Parathyroid adenoma (tissue), 2 donors: ENCODE results near the gene POT1.

Source experiments
- H2AFZ ChIP-seq: fragments of 300-600 bp; sonication (generic); one replicate; pipeline ENCODE4 v1.7.0; 2017; ENCODE audit warnings: antibody characterized with exemption, mild to moderate bottlenecking
- H3K27ac ChIP-seq: fragments of 300-600 bp; sonication (generic); one replicate; pipeline ENCODE4 v1.7.0; 2017
- H3K27me3 ChIP-seq: fragments of 300-600 bp; sonication (generic); one replicate; pipeline ENCODE4 v1.7.0; 2017; ENCODE audit warnings: low read length; ENCODE audit not compliant: control insufficient read depth, insufficient read depth
- H3K36me3 ChIP-seq: fragments of 300-600 bp; sonication (generic); one replicate; pipeline ENCODE4 v1.7.0; 2017; ENCODE audit warnings: low read length; ENCODE audit not compliant: control insufficient read depth, insufficient read depth
- H3K4me1 ChIP-seq: fragments of 300-600 bp; sonication (generic); one replicate; pipeline ENCODE4 v1.7.0; 2017; ENCODE audit warnings: control low read depth
- H3K4me2 ChIP-seq: fragments of 300-600 bp; sonication (generic); one replicate; pipeline ENCODE4 v1.7.0; 2017; ENCODE audit warnings: low read length
- H3K4me3 ChIP-seq: fragments of 300-600 bp; sonication (generic); one replicate; pipeline ENCODE4 v1.7.0; 2017; ENCODE audit warnings: low read depth, low read length
- H3K79me2 ChIP-seq: fragments of 300-600 bp; sonication (generic); one replicate; pipeline ENCODE4 v1.7.0; 2017; ENCODE audit warnings: control low read depth
- H3K9ac ChIP-seq: fragments of 300-600 bp; sonication (generic); one replicate; pipeline ENCODE4 v1.7.0; 2017; ENCODE audit warnings: mild to moderate bottlenecking
- H3K9me3 ChIP-seq: fragments of 300-600 bp; sonication (generic); one replicate; pipeline ENCODE4 v1.7.0; 2017; ENCODE audit warnings: low read length; ENCODE audit not compliant: control insufficient read depth
- TF ChIP-seq, protein P1 (sequence below): fragments of 300-600 bp; sonication (generic); IDR thresholded peaks from one replicate; pipeline ENCODE4 v1.7.0; 2017; ENCODE audit warnings: antibody characterized with exemption, mild to moderate bottlenecking
- donor health status: primary hyperparathyroidism.

Gene POT1

DNA sequence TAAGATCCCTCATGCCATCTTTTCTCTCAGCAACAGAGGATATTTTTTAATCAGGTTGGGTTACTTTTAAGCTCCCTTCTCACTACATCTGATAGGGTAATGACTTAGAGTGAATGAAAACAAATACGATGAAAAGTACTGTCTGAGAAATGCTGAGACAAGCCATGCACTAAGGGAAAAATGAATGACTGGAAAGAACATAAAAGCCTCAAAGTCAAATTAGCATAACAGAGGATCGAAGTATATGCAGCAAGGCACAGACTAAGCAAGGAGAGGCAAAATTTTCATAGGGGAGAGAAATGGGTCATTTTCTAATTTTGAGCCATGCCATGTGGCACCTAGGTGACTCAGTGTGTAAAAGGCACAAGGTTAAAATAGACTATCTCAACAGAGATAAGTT lies 8.5 kb upstream of the POT1 start:
- H3K9ac ChIP-seq: no peak overlapping the region
- no peaks in the 10 kb centered on the region for H3K79me2 ChIP-seq
- no peaks in the 10 kb centered on the region for H3K36me3 ChIP-seq
- no peak overlapping the region for H3K4me3 ChIP-seq
- H2AFZ ChIP-seq: no peak overlapping the region
- no peak overlapping the region for H3K27ac ChIP-seq
- H3K4me1 ChIP-seq: no peaks in the 10 kb centered on the region
- no peaks in the 10 kb centered on the region for H3K27me3 ChIP-seq
- H3K9me3 ChIP-seq: no peaks in the 10 kb centered on the region
- no peak overlapping the region for H3K4me2 ChIP-seq
- TF ChIP-seq, protein P1, sequence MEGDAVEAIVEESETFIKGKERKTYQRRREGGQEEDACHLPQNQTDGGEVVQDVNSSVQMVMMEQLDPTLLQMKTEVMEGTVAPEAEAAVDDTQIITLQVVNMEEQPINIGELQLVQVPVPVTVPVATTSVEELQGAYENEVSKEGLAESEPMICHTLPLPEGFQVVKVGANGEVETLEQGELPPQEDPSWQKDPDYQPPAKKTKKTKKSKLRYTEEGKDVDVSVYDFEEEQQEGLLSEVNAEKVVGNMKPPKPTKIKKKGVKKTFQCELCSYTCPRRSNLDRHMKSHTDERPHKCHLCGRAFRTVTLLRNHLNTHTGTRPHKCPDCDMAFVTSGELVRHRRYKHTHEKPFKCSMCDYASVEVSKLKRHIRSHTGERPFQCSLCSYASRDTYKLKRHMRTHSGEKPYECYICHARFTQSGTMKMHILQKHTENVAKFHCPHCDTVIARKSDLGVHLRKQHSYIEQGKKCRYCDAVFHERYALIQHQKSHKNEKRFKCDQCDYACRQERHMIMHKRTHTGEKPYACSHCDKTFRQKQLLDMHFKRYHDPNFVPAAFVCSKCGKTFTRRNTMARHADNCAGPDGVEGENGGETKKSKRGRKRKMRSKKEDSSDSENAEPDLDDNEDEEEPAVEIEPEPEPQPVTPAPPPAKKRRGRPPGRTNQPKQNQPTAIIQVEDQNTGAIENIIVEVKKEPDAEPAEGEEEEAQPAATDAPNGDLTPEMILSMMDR: no peak

DNA sequence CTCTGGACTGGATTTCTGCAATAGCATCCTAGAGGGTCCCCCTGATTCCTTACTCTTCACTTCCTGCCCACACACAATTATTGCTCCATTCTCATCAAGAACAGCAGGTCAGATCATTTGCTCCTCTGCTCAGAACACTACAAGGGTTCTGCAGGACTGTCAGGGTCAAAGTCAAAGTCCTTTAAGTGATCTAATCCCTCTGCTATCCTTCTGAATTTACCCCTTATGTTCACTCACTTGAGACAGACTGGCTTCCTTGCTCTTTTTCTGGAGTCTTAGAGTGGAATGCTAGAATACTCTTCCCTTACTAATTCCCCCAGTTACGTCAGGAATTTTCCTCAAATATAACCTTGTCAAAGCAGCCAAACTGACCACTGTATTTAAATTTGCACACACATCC lies 7.5 kb upstream of the POT1 start:
- H3K79me2 ChIP-seq: no peaks in the 10 kb centered on the region
- no peaks in the 10 kb centered on the region for H3K36me3 ChIP-seq
- H3K9ac ChIP-seq: no peak overlapping the region
- H2AFZ ChIP-seq: no peak overlapping the region
- H3K9me3 ChIP-seq: no peaks in the 10 kb centered on the region
- H3K4me3 ChIP-seq: no peak overlapping the region
- H3K27ac ChIP-seq: no peak overlapping the region
- TF ChIP-seq, protein P1: no peak
- H3K27me3 ChIP-seq: no peaks in the 10 kb centered on the region
- no peaks in the 10 kb centered on the region for H3K4me1 ChIP-seq
- H3K4me2 ChIP-seq: no peak overlapping the region

DNA sequence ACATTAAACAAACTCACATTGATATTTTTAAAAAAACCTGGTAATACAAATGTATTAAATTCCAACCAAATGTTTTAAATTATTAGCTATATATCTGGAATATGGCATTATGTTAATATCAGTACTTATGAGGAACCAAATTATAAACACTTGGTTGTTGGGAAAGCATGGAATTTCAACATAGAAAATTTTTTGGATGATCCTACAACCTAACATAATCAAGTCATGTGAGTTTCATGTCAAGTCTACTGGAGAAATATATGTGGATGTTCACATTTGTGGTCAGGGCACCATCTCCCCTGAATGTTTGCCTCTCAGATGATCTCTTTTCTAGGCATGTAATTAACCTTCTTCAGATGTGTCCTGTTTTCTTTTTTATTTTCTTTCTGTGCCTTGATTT lies 5.2 kb upstream of the POT1 start:
- TF ChIP-seq, protein P1: no peak
- no peak overlapping the region for H3K27ac ChIP-seq
- H3K9me3 ChIP-seq: no peaks in the 10 kb centered on the region
- H3K4me2 ChIP-seq: no peak overlapping the region
- no peak overlapping the region for H3K4me3 ChIP-seq
- no peak overlapping the region for H3K9ac ChIP-seq
- no peaks in the 10 kb centered on the region for H3K36me3 ChIP-seq
- H2AFZ ChIP-seq: no peak overlapping the region
- no peaks in the 10 kb centered on the region for H3K4me1 ChIP-seq
- no peaks in the 10 kb centered on the region for H3K79me2 ChIP-seq
- no peaks in the 10 kb centered on the region for H3K27me3 ChIP-seq

DNA sequence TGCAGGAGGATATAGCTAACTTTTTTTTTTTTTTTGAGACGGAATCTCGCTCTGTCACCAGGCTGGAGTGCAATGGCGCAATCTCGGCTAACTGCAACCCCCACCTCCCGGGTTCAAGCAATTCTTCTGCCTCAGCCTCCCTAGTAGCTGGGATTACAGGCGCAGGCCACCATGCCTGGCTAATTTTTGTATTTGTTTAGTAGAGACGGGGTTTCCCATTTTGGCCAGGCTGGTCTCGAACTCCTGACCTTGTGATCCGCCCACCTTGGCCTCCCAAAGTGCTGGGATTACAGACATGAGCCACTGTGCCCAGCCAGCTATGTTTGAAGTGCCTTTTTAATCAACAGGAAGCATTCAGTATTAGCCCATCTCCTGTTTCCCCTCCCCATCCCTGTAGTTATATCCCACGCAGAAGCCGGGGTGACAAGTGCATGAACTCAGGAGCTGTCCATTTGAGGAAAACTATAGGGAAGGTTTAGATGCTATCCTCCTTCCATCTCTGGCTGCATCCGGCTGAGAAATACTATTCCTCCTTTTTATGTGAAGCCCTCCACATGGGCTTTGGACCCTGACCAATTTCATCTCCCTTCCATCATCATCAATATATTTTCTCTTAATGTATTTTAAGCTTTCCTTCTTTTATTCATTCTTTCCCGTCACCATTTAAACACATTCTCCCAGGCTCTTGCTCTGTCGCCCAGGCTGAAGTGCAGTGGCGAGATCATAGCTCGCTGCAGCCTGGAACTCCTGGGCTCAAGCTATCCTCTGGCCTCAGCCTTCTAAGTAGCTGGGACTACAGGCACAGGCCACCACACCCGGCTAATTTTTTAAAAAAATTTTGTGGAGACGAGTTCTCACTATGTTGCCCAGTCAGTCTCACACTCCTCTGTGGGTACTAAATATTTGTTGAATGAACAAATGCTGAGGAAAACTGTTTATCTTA lies 1.3 kb upstream of the POT1 start:
- no peak overlapping the region for H3K9ac ChIP-seq
- H3K4me3 ChIP-seq: no peak overlapping the region
- no peaks in the 10 kb centered on the region for H3K79me2 ChIP-seq
- H3K27ac ChIP-seq: no peak overlapping the region
- TF ChIP-seq, protein P1: no peak
- no peaks in the 10 kb centered on the region for H3K9me3 ChIP-seq
- peak overlapping the region; percentile 33 for H2AFZ ChIP-seq
- peaks cover 5% of the 10 kb centered on the region for H3K4me1 ChIP-seq
- H3K36me3 ChIP-seq: no peaks in the 10 kb centered on the region
- no peak overlapping the region for H3K4me2 ChIP-seq
- H3K27me3 ChIP-seq: no peaks in the 10 kb centered on the region
